ENCODE data around the gene ARFGEF3. TPM values are rescaled to one million over a fixed set of nuclear protein-coding genes. Genes with fewer than 3 reads are reported as not detected.
"Not testable (repeated sequence)": the region's sequence is repeated elsewhere in the genome, so short reads cannot be mapped to it uniquely, and the experiment has no call there.

The ARFGEF3 gene
- total RNA-seq, 1 donor from 2014 or later: 0.47 TPM

DNA sequence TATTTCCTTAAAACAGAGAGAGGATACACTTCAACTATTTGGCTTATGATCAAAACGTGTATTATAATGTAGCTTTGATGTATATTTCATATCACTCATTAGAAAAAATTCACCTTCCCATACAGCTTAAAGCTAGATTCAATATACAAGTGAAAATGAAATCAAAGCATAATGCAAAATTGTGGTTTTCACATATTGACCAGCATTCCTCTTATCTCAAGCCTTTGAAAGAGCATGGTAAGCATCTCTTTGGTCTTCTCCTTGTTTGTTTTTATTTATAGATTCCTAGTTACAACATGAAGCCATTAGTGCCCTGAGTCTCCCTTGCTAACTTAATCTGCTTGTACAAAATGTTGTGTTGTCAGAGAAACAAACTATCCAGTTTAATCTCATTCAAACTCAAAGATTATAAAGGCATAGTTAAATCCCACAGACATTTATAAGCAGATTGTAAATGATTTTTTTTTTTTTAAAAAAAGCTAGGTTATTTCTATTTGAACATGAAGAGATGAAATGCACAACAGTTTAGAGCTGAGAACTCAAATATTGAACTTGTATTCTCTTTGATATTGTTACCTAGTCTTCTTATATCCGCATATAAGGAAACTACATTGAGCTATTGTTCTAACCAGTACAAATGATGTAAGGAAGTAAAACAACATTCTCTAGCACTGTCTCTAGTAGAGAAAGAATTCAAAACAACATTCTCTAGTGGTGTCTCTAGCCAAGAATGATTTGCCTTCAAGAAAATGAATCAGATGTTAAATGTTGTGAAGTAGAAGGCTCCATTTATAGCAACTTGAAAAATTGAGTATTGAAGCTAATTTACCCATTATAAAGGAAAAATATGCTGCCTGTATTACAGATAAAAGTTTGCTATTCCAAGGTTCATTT is 184.8 kb downstream of the ARFGEF3 start:
- H3K27ac Mint-ChIP-seq: no peak overlapping the region
- DNase-seq: no peak
- intact Hi-C loops (cut with micrococcal nuclease): no loop called here
- H3K4me3 Mint-ChIP-seq: no peak overlapping the region
- H3K36me3 Mint-ChIP-seq (ENCODE audit: low read depth): no peaks in the 10 kb centered on the region
- H3K27me3 Mint-ChIP-seq: peaks cover 20% of the 10 kb centered on the region
- no peaks in the 10 kb centered on the region for H3K9me3 Mint-ChIP-seq
- H3K4me1 Mint-ChIP-seq: no peaks in the 10 kb centered on the region

DNA sequence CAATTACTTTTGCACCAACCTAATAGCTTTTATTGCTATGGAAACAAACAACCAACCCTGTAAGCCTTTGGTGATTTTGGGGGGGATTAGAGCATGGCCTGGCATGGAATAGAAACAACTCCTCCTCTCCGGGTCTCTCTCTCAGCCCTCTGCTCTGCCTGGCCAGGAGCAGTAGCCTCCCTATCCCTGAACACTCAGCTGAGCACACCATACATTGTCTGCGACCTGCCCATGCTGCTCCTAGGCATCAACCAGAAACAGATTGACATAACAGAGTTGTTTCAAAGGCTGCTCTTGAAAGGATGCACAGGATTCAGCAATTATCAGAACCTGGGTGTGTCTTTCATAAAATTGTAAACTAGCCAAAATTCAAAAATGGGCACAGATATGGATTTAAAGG is 186.1 kb downstream of the ARFGEF3 start:
- Mint-ChIP-seq H3K27me3 (peaks cover 18% of the 10 kb centered on the region), H3K4me3 (no peak overlapping the region), H3K36me3 (ENCODE audit: low read depth) (no peaks in the 10 kb centered on the region), H3K27ac (no peak overlapping the region), H3K9me3 (no peaks in the 10 kb centered on the region), H3K4me1 (no peaks in the 10 kb centered on the region)
- DNase-seq: no peak
- intact Hi-C loops (cut with micrococcal nuclease): no loop called here

DNA sequence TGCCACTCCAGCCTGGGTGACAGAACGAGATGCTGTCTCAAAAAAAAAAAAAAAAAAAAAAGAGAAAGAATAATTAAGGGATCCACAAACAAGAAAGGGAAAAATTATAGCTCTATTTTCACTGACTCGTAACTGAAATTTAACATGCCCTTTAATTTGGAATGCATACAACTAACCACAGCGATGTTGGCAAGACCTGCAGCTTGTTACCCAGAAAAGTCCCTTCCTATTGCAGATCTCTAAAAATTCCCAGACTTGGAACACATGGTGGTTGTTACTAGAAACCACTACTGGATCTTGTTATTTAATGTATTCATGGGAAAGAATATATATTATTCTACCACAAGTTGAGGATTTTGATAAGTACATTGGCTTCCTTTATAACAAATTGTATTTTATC is 188.2 kb downstream of the ARFGEF3 start:
- Mint-ChIP-seq H3K36me3 (ENCODE audit: low read depth) (no peaks in the 10 kb centered on the region), H3K4me1 (no peaks in the 10 kb centered on the region), H3K27me3 (peaks cover 13% of the 10 kb centered on the region), H3K27ac (no peak overlapping the region), H3K4me3 (no peak overlapping the region), H3K9me3 (no peaks in the 10 kb centered on the region)
- intact Hi-C loops (cut with micrococcal nuclease): no loop called here
- DNase-seq: no peak

DNA sequence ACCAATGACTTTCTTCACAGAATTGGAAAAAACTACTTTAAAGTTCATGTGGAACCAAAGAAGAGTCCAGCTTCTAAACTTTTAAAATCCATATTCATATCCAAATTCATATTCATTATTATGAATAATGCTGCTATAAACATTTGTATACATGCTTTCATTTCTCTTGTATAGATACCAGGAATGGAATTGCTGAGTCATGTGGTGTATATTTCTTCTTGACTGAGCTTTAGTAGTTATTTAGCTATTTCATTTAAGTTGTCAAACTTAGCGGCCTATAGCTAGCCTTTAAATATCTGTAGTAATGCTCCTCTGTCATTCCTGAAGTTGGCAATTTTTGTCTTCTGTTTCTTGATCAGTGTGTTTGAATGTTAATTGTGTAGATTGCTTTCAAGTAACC is 196.2 kb downstream of the ARFGEF3 start:
- H3K4me1 Mint-ChIP-seq: no peaks in the 10 kb centered on the region
- no peak for DNase-seq
- H3K27ac Mint-ChIP-seq: no peak overlapping the region
- peaks cover 2% of the 10 kb centered on the region for H3K27me3 Mint-ChIP-seq
- intact Hi-C loops (cut with micrococcal nuclease): no loop called here
- no peaks in the 10 kb centered on the region for H3K9me3 Mint-ChIP-seq
- no peak overlapping the region for H3K4me3 Mint-ChIP-seq
- no peaks in the 10 kb centered on the region for H3K36me3 Mint-ChIP-seq (ENCODE audit: low read depth)

DNA sequence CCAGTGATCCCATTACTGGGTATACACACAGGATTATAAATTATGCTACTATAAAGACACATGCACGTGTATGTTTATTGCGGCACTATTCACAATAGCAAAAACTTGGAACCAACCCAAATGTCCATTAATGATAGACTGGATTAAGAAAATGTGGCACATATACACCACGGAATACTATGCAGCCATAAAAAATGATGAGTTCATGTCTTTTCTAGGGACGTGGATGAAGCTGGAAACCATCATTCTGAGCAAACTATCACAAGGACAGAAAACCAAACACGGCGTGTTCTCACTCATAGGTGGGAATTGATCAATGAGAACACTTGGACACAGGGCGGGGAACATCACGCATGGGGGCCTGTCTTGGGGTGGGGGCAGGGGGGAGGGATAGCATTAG is 206.9 kb downstream of the ARFGEF3 start:
- H3K27me3 Mint-ChIP-seq: peaks cover 20% of the 10 kb centered on the region
- H3K9me3 Mint-ChIP-seq: peaks cover 15% of the 10 kb centered on the region
- DNase-seq; H3K4me1 Mint-ChIP-seq; H3K36me3 Mint-ChIP-seq (ENCODE audit: low read depth); intact Hi-C loops (cut with micrococcal nuclease); H3K27ac Mint-ChIP-seq; H3K4me3 Mint-ChIP-seq: not testable (repeated sequence)

DNA sequence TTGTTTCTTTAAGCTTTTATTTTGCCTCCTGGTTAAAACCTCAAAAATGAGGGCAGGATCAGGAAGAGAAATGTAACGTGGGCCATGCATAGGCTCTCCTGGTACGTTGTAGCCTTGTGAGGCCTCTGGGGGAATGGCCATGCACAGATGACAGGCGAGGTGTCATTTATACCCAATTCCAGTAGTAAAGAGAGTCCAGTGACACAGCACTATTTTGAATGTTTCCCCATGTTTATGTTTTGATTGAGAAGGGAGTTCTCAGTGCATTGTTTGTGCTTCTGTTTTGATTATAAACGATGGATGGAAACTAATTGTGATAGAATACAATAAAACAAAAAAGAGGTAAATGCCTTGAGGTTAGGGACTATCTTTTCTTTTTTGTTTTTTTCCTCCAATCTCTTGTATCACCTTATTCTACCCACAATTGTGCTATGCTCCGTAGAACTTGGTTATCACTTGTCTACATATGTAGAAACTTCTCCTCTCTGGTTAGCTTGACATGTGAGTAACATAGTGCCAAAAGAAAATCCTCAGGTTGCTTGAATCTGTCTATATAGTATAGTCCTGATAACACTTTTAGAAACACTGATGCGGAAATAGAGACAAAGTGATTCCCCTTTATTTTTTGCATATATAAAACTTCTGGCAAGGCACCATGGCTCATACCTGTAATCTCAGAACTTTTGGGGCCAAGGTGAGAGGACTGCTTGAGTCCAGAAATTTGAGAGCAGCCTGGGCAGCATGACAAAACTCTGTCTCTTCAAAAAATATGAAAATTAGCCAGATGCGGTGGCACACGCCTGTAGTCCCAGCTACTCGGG is 209.1 kb downstream of the ARFGEF3 start:
- peaks cover 14% of the 10 kb centered on the region for H3K27me3 Mint-ChIP-seq
- peaks cover 11% of the 10 kb centered on the region for H3K9me3 Mint-ChIP-seq
- no peaks in the 10 kb centered on the region for H3K36me3 Mint-ChIP-seq (ENCODE audit: low read depth)
- H3K27ac Mint-ChIP-seq: no peak overlapping the region
- H3K4me3 Mint-ChIP-seq: no peak overlapping the region
- peaks cover 2% of the 10 kb centered on the region for H3K4me1 Mint-ChIP-seq
- intact Hi-C loops (cut with micrococcal nuclease): no loop called here
- DNase-seq: no peak

DNA sequence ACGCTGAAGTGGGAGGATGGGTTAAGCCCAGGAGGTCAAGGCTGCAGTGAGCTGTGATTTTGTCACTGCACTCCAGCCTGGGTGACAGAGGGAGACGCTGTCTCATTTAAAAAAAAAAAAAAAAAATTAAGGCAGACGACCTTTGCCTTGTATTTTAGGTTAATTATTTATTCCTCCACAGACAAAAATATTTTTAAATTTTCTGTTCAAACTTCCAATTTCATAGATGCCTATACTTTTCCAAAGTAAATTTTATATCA is 209.6 kb downstream of the ARFGEF3 start:
- peaks cover 11% of the 10 kb centered on the region for H3K9me3 Mint-ChIP-seq
- no peaks in the 10 kb centered on the region for H3K36me3 Mint-ChIP-seq (ENCODE audit: low read depth)
- peaks cover 2% of the 10 kb centered on the region for H3K4me1 Mint-ChIP-seq
- no peak overlapping the region for H3K4me3 Mint-ChIP-seq
- peaks cover 14% of the 10 kb centered on the region for H3K27me3 Mint-ChIP-seq
- intact Hi-C loops (cut with micrococcal nuclease): no loop called here
- no peak for DNase-seq
- H3K27ac Mint-ChIP-seq: no peak overlapping the region

DNA sequence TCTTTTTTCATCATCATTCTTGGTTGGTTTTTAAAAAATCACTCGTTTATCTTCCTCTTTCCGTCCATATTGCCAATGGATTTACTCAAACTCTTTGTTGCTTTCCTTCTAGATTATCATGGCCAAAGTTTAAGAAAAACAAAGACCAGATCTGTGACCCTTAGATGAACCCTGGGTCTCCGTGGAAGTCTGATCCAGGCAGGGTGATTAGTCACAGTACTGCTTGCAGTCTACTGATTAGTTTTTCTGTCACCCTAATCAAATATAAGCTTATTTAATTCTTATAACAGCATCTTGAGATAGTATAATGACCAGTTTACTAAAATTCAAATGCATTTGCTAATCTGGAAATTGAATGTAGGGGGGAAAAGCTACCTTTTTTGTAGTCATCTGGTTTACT is 210.0 kb downstream of the ARFGEF3 start:
- intact Hi-C loops (cut with micrococcal nuclease): no loop called here

DNA sequence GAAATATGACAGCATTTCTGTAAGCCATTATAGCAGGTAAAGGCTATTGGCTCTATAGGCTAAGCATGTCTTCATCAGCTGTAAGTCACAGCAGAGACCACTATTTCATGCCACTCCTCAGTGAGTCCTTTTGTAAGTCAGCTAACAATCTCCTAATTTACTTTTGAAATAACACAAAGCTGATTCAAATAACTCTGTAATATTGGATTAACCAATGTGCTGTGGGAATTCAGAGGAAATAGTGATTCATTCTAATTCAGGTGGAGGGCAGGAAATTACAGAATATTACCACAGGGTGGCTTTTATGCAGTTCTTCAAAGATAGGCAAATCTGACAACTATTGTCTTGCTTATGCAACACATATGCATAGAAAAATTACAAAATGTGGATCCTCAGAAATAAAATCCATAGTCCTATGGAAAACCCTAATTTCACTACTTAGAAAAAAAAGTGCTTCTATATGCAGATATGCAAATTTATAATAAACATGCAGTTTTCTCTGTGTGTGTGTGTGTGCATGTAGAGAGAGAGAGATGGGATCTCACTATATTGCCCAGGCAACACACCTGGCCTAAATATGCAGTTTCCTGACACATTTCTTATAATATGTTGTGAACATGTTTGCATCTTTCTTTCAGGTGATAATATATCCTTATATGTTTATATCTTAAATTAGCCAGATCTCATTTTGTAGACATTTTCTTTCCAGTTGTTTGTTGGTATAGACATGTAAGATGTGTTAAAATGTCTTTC is 211.1 kb downstream of the ARFGEF3 start:
- DNase-seq: no peak
- Mint-ChIP-seq H3K9me3 (no peaks in the 10 kb centered on the region), H3K4me1 (peaks cover 2% of the 10 kb centered on the region), H3K27me3 (peaks cover 11% of the 10 kb centered on the region), H3K27ac (no peak overlapping the region), H3K36me3 (ENCODE audit: low read depth) (no peaks in the 10 kb centered on the region), H3K4me3 (no peak overlapping the region)
- intact Hi-C loops (cut with micrococcal nuclease): no loop called here

More for the DNA sequence above, 210.0 kb downstream of the ARFGEF3 start:
- H3K36me3 Mint-ChIP-seq (ENCODE audit: low read depth): no peaks in the 10 kb centered on the region
- H3K4me3 Mint-ChIP-seq: no peak overlapping the region
- DNase-seq: no peak
- peaks cover 9% of the 10 kb centered on the region for H3K9me3 Mint-ChIP-seq
- H3K4me1 Mint-ChIP-seq: peaks cover 2% of the 10 kb centered on the region
- peaks cover 14% of the 10 kb centered on the region for H3K27me3 Mint-ChIP-seq
- H3K27ac Mint-ChIP-seq: no peak overlapping the region

DNA sequence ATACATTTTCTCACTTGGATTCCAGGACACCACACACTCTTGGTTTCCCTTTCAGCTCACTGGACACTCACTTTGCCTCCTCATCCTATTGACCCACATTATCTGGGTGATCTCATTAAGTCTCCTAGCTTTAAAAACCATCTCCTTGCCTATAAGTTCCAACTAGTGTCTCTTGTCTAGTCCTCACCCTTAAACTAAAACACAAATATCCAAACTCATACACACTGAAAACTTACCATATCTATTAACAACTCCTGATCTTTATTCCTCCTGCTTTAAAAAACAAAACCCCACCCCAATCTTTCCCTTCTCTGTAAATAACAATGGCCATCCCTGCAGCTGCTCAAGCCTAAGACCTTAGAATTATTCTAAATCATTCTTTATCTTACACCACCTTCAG is 212.5 kb downstream of the ARFGEF3 start:
- Mint-ChIP-seq H3K27ac (no peak overlapping the region), H3K4me3 (no peak overlapping the region), H3K27me3 (peaks cover 15% of the 10 kb centered on the region), H3K4me1 (peaks cover 2% of the 10 kb centered on the region), H3K36me3 (ENCODE audit: low read depth) (no peaks in the 10 kb centered on the region), H3K9me3 (no peaks in the 10 kb centered on the region)
- no peak for DNase-seq
- intact Hi-C loops (cut with micrococcal nuclease): no loop called here

DNA sequence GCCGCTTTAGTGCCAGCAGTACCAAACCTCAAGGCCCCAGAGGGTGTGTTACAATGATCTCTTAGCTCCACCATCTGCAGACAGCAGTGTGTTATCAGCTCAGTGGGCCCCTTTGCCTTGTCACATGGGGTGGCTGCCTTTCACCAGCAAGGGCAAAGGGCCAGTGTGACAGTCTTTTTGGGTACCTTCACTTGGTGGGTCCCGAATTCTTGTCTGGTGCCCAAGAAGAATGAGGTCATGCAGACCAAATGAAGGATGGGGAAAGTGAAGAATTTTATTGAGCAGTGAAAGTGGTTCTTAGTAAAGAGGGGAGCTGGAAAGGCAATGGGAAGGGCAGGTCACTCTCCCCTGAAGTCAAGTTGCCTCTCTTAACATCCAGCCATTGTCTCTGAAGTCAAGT is 213.1 kb downstream of the ARFGEF3 start:
- no peaks in the 10 kb centered on the region for H3K36me3 Mint-ChIP-seq (ENCODE audit: low read depth)
- H3K27me3 Mint-ChIP-seq: peaks cover 13% of the 10 kb centered on the region
- intact Hi-C loops (cut with micrococcal nuclease): no loop called here
- no peak overlapping the region for H3K4me3 Mint-ChIP-seq
- no peaks in the 10 kb centered on the region for H3K9me3 Mint-ChIP-seq
- no peak for DNase-seq
- H3K4me1 Mint-ChIP-seq: peaks cover 2% of the 10 kb centered on the region
- H3K27ac Mint-ChIP-seq: no peak overlapping the region

DNA sequence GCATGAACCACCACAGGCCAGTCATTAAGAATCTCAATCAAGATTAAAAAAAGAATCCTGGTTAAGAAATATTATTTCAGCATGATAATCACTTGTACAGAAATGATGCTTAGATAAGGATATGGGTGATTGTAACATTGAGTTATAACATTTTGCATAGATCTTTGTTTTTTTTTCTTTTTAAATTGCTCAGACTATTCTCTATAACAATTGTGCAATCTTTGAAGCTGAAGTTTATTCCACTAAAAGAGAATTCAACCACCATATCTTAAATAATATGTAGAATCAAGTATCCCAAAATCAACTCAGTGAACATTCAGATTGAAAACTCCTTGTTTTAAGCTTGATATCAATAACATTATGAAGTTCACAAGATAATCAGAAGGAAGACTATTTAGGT is 215.3 kb downstream of the ARFGEF3 start:
- peaks cover 2% of the 10 kb centered on the region for H3K4me1 Mint-ChIP-seq
- no peak overlapping the region for H3K4me3 Mint-ChIP-seq
- DNase-seq: no peak
- H3K9me3 Mint-ChIP-seq: no peaks in the 10 kb centered on the region
- intact Hi-C loops (cut with micrococcal nuclease): no loop called here
- no peak overlapping the region for H3K27ac Mint-ChIP-seq
- peaks cover 7% of the 10 kb centered on the region for H3K27me3 Mint-ChIP-seq
- no peaks in the 10 kb centered on the region for H3K36me3 Mint-ChIP-seq (ENCODE audit: low read depth)

DNA sequence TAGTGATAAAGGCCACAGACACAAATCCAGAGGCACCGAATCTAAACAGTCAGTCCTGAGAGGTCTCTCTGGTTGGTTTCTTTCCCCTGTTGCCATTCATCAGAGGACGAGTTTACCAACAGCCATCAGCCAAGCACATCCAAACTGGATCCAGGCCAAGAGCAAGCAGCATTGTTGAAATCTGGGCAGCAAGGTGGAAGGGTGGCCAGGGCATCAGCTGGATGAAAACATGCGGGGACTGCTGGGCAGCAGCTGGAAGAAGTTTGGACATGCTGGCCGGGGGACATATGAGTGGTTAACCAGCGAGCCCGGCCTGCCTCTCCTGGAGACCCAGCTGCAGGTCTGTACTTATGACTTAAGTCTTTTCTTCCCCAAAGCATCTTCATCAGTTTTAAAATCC is 216.1 kb downstream of the ARFGEF3 start, which contains the start of gene SMIM28:
Gene SMIM28, plus strand, starts transcription at position 62 of the 400 bp plus-strand sequence. Its CDS starts 168 bp downstream, at position 230.
- H3K9me3 Mint-ChIP-seq: no peaks in the 10 kb centered on the region
- intact Hi-C loops (cut with micrococcal nuclease): no loop called here
- no peaks in the 10 kb centered on the region for H3K4me1 Mint-ChIP-seq
- H3K36me3 Mint-ChIP-seq (ENCODE audit: low read depth): no peaks in the 10 kb centered on the region
- H3K27me3 Mint-ChIP-seq: peaks cover 7% of the 10 kb centered on the region
- H3K4me3 Mint-ChIP-seq: no peak within 1 kb of the TSS
- no peak for DNase-seq
- no peak within 1 kb of the TSS for H3K27ac Mint-ChIP-seq

DNA sequence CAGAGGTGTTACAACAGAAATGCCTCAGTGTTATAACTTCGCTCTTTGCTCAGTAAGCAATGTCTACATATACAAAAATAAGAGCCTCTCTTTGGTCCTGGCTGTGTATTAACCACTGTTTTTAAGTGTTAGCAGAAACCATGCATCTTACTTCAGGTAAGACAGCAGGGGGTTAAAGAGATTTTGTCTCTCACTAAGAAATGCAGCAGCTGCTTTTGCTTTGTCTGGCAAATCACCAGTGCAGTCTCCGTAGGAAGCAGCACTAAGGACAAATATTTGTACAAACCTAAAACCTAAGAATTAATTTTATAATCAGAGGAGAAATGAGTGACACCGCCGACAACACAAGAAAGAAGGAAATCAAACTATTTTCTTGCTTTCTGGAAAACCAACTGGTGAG is 216.7 kb downstream of the ARFGEF3 start:
- peaks cover 7% of the 10 kb centered on the region for H3K27me3 Mint-ChIP-seq
- H3K9me3 Mint-ChIP-seq: no peaks in the 10 kb centered on the region
- H3K4me3 Mint-ChIP-seq: no peak overlapping the region
- no peaks in the 10 kb centered on the region for H3K4me1 Mint-ChIP-seq
- no peak overlapping the region for H3K27ac Mint-ChIP-seq
- intact Hi-C loops (cut with micrococcal nuclease): no loop called here
- no peak for DNase-seq
- no peaks in the 10 kb centered on the region for H3K36me3 Mint-ChIP-seq (ENCODE audit: low read depth)

All from activated CD4-positive, alpha-beta T cell treated with anti-CD3 and anti-CD28 coated beads, Interleukin-2, amount 10 ng/mL, durations not matched to agents 24 days and 14 days (primary cell).